Measurements from ENCODE around the gene CD177.
"Not testable (repeated sequence)": the region's sequence is repeated elsewhere in the genome, so short reads cannot be mapped to it uniquely, and the experiment has no call there.

The CD177 gene

GRCh38 chr19:43353606-43354304, at the start of gene CD177:
TSS of gene CD177 (plus strand) at chr19:43353686. CDS start at chr19:43353715, 29 bp downstream.
- DNase-seq (ENCODE audit: low read depth in 2 of 2), result no peak

GRCh38 chr19:43305642-43306041, 47.8 kb upstream of the CD177 start:
- DNase-seq (ENCODE audit: low read depth in 2 of 2), result no peak

- DNase-seq (ENCODE audit: low read depth in 2 of 2), result no peak
These were observed 47.4 kb upstream of the CD177 start for GRCh38 chr19:43306097-43306496.

GRCh38 chr19:43308244-43308815, 45.2 kb upstream of the CD177 start:
- no peak for DNase-seq (ENCODE audit: low read depth in 2 of 2)

- DNase-seq (ENCODE audit: low read depth in 2 of 2), result no peak
These were observed 44.0 kb upstream of the CD177 start for GRCh38 chr19:43309466-43309865.

GRCh38 chr19:43310221-43310620, 43.3 kb upstream of the CD177 start:
- DNase-seq (ENCODE audit: low read depth in 2 of 2), result no peak

- no peak for DNase-seq (ENCODE audit: low read depth in 2 of 2)
These were observed 42.2 kb upstream of the CD177 start for GRCh38 chr19:43311256-43311655.

GRCh38 chr19:43311706-43312105, 41.8 kb upstream of the CD177 start:
- DNase-seq (ENCODE audit: low read depth in 2 of 2), result no peak

- no peak for DNase-seq (ENCODE audit: low read depth in 2 of 2)
These were observed 39.6 kb upstream of the CD177 start for GRCh38 chr19:43313711-43314495.

GRCh38 chr19:43315851-43316250, 37.6 kb upstream of the CD177 start:
- no peak for DNase-seq (ENCODE audit: low read depth in 2 of 2)

- DNase-seq (ENCODE audit: low read depth in 2 of 2), result no peak
These were observed 36.7 kb upstream of the CD177 start for GRCh38 chr19:43316591-43317319.

GRCh38 chr19:43318203-43318602, 35.3 kb upstream of the CD177 start:
- no peak for DNase-seq (ENCODE audit: low read depth in 2 of 2)

- DNase-seq (ENCODE audit: low read depth in 2 of 2), result no peak
These were observed 34.6 kb upstream of the CD177 start for GRCh38 chr19:43318796-43319314.

- DNase-seq (ENCODE audit: low read depth in 2 of 2), result no peak
These were observed 32.9 kb upstream of the CD177 start for GRCh38 chr19:43320546-43320945.

- DNase-seq (ENCODE audit: low read depth in 2 of 2), result not testable (repeated sequence)
These were observed 26.7 kb upstream of the CD177 start for GRCh38 chr19:43326761-43327160.

GRCh38 chr19:43328561-43328960, 24.9 kb upstream of the CD177 start:
- DNase-seq (ENCODE audit: low read depth in 2 of 2), result not testable (repeated sequence)

- DNase-seq (ENCODE audit: low read depth in 2 of 2), result not testable (repeated sequence)
These were observed 24.4 kb upstream of the CD177 start for GRCh38 chr19:43329049-43329448.

- DNase-seq (ENCODE audit: low read depth in 2 of 2), result no peak
These were observed 23.5 kb upstream of the CD177 start for GRCh38 chr19:43329989-43330388.

- DNase-seq (ENCODE audit: low read depth in 2 of 2), result no peak
These were observed 22.6 kb upstream of the CD177 start for GRCh38 chr19:43330726-43331434.

- DNase-seq (ENCODE audit: low read depth in 2 of 2), result no peak
These were observed 22.0 kb upstream of the CD177 start for GRCh38 chr19:43331435-43332010.

All from stimulated activated CD8-positive, alpha-beta memory T cell treated with anti-CD3 and anti-CD28 coated beads, Interleukin-7, amount 100 ng/mL, for 4 hours (primary cell).